HepG2 (cell line): ENCODE results near the gene RFX2. TPM values are rescaled to one million over a fixed set of nuclear protein-coding genes. Genes with fewer than 3 reads are reported as not detected.

Experiments
- FOXC1 ChIP-seq: sonication (generic); formaldehyde crosslinking; IDR thresholded peaks from 2 replicates; pipeline ENCODE4 v1.8.0; 2022; ENCODE audit warnings: mild to moderate bottlenecking, missing genetic modification reagents, borderline replicate concordance
- FOXJ3 ChIP-seq: sonication (generic); formaldehyde crosslinking; IDR thresholded peaks from 2 replicates; pipeline ENCODE4 v1.4.0; 2020; ENCODE audit warnings: missing genetic modification reagents, mild to moderate bottlenecking, borderline replicate concordance
- MED1 ChIP-seq: sonication (generic); formaldehyde crosslinking; IDR thresholded peaks from 2 replicates; pipeline ENCODE4 v1.4.0; 2020; ENCODE audit warnings: missing genetic modification reagents
- MEIS1 ChIP-seq: sonication (generic); formaldehyde crosslinking; IDR thresholded peaks from 2 replicates; pipeline ENCODE4 v1.9.0; 2021; ENCODE audit warnings: mild to moderate bottlenecking, missing genetic modification reagents, moderate library complexity, borderline replicate concordance
- MZF1 ChIP-seq: sonication (generic); formaldehyde crosslinking; IDR thresholded peaks from 2 replicates; pipeline ENCODE4 v1.8.1; 2023; ENCODE audit warnings: mild to moderate bottlenecking, missing genetic modification reagents, borderline replicate concordance
- NCOR1 ChIP-seq: fragments of 200-600 bp; sonication (generic); IDR thresholded peaks from 2 replicates; pipeline ENCODE4 v1.7.0; 2017; ENCODE audit warnings: antibody characterized with exemption, low read length, borderline replicate concordance
- NFYB ChIP-seq: sonication (generic); formaldehyde crosslinking; IDR thresholded peaks from 2 replicates; pipeline ENCODE4 v1.4.0; 2020; ENCODE audit warnings: missing genetic modification reagents
- PTBP1 ChIP-seq: fragments of 200-400 bp; formaldehyde crosslinking; IDR thresholded peaks from 2 replicates; pipeline ENCODE4 v1.6.1; 2018; ENCODE audit warnings: low read length, low read depth; ENCODE audit not compliant: poor library complexity, severe bottlenecking
- SIX1 ChIP-seq: sonication (generic); formaldehyde crosslinking; IDR thresholded peaks from 2 replicates; pipeline ENCODE4 v1.4.0; 2020; ENCODE audit warnings: missing genetic modification reagents, borderline replicate concordance
- TBX3 ChIP-seq: fragments of 450-650 bp; IDR thresholded peaks from 2 replicates; pipeline ENCODE4 v1.6.1; 2017; ENCODE audit warnings: antibody characterized with exemption, mild to moderate bottlenecking, inconsistent platforms, borderline replicate concordance
- ZC3H13 ChIP-seq: sonication (generic); formaldehyde crosslinking; IDR thresholded peaks from 2 replicates; pipeline ENCODE4 v1.8.1; 2023; ENCODE audit warnings: mild to moderate bottlenecking, missing genetic modification reagents, moderate library complexity
- ZFP36L2 ChIP-seq: sonication (generic); formaldehyde crosslinking; IDR thresholded peaks from 2 replicates; pipeline ENCODE4 v1.4.0; 2020; ENCODE audit warnings: missing genetic modification reagents
- ZMYM2 ChIP-seq: sonication (generic); formaldehyde crosslinking; IDR thresholded peaks from 2 replicates; pipeline ENCODE4 v1.8.0; 2022; ENCODE audit warnings: mild to moderate bottlenecking, missing genetic modification reagents
- ZNF124 ChIP-seq: sonication (generic); formaldehyde crosslinking; IDR thresholded peaks from 2 replicates; pipeline ENCODE4 v1.4.0; 2020; ENCODE audit warnings: missing genetic modification reagents
- ZNF451 ChIP-seq: sonication (generic); formaldehyde crosslinking; IDR thresholded peaks from 2 replicates; pipeline ENCODE4 v1.5.0; 2020; ENCODE audit warnings: mild to moderate bottlenecking, missing genetic modification reagents
- ZNF550 ChIP-seq: sonication (generic); formaldehyde crosslinking; IDR thresholded peaks from 2 replicates; pipeline ENCODE4 v1.4.0; 2020; ENCODE audit warnings: mild to moderate bottlenecking, missing genetic modification reagents, borderline replicate concordance
- ZNF644 ChIP-seq: IDR thresholded peaks from 2 replicates; pipeline ENCODE4 v1.6.1; 2016; ENCODE audit warnings: low read depth
- ZNF670 ChIP-seq: sonication (generic); formaldehyde crosslinking; IDR thresholded peaks from 2 replicates; pipeline ENCODE4 v1.8.0; 2022; ENCODE audit warnings: mild to moderate bottlenecking, missing genetic modification reagents, borderline replicate concordance
- ZNF674 ChIP-seq: sonication (generic); formaldehyde crosslinking; IDR thresholded peaks from 2 replicates; pipeline ENCODE4 v1.5.0; 2020; ENCODE audit warnings: low read depth, mild to moderate bottlenecking, missing genetic modification reagents
- ZNF775 ChIP-seq: sonication (generic); formaldehyde crosslinking; IDR thresholded peaks from 2 replicates; pipeline ENCODE4 v1.4.0; 2020; ENCODE audit warnings: missing genetic modification reagents, mild to moderate bottlenecking, moderate library complexity, borderline replicate concordance
- ZNF781 ChIP-seq: sonication (generic); formaldehyde crosslinking; IDR thresholded peaks from 2 replicates; pipeline ENCODE4 v1.5.1; 2020; ENCODE audit warnings: borderline replicate concordance, mild to moderate bottlenecking, missing genetic modification reagents; ENCODE audit errors: not compliant biosample characterization
- ZSCAN20 ChIP-seq: sonication (generic); formaldehyde crosslinking; IDR thresholded peaks from 2 replicates; pipeline ENCODE4 v1.4.0; 2020; ENCODE audit warnings: missing genetic modification reagents, mild to moderate bottlenecking, borderline replicate concordance
- ZSCAN30 ChIP-seq: sonication (generic); formaldehyde crosslinking; IDR thresholded peaks from 2 replicates; pipeline ENCODE4 v1.5.0; 2020; ENCODE audit warnings: mild to moderate bottlenecking, missing genetic modification reagents
- polyA plus RNA-seq, 8 experiments: library from polyadenylated mRNA; depleted of rRNA in 3 of 8; stranded (reverse) in 7 of 8; unstranded in 1 of 8; fragments of >200 nt; fragmentation: Illumina TruSeq in 4 of 8; extraction: Trizol in 4 of 8; gene quantifications; 2 replicates each; pipeline versions ENCODE4 v1.2.1 to v1.2.3, GENCODE V29; 2011 to 2016; ENCODE audit warnings: low read depth in 4 of 8, missing spikeins in 1 of 8, mixed read lengths in 1 of 8; ENCODE audit not compliant: insufficient read depth in 1 of 8
- total RNA-seq, 5 experiments: library from RNA; depleted of rRNA; stranded (reverse); fragments of >200 nt; fragmentation: Illumina TruSeq; extraction: Trizol; gene quantifications; 2 replicates each; pipeline ENCODE4 v1.2.3, GENCODE V29; 2016; ENCODE audit warnings: low read depth in 1 of 5
- TF ChIP-seq, protein P1 (sequence below): sonication (generic); formaldehyde crosslinking; IDR thresholded peaks from 2 replicates; pipeline ENCODE4 v1.5.0; 2020; ENCODE audit warnings: missing genetic modification reagents, mild to moderate bottlenecking, borderline replicate concordance
- TF ChIP-seq, protein P2 (sequence below): sonication (generic); formaldehyde crosslinking; IDR thresholded peaks from 2 replicates; pipeline ENCODE4 v1.5.1; 2020; ENCODE audit warnings: missing genetic modification reagents, mild to moderate bottlenecking, borderline replicate concordance
- TF ChIP-seq, protein P3 (sequence below): sonication (generic); formaldehyde crosslinking; IDR thresholded peaks from 2 replicates; pipeline ENCODE4 v1.5.1; 2020; ENCODE audit warnings: missing genetic modification reagents, mild to moderate bottlenecking, borderline replicate concordance

RFX2 gene
- total and polyA plus RNA-seq, 2 of the 13 experiments (the other 11 are each of a cell fraction or from before 2014, with no cell fraction given): 2.8 to 3.3 TPM

DNA sequence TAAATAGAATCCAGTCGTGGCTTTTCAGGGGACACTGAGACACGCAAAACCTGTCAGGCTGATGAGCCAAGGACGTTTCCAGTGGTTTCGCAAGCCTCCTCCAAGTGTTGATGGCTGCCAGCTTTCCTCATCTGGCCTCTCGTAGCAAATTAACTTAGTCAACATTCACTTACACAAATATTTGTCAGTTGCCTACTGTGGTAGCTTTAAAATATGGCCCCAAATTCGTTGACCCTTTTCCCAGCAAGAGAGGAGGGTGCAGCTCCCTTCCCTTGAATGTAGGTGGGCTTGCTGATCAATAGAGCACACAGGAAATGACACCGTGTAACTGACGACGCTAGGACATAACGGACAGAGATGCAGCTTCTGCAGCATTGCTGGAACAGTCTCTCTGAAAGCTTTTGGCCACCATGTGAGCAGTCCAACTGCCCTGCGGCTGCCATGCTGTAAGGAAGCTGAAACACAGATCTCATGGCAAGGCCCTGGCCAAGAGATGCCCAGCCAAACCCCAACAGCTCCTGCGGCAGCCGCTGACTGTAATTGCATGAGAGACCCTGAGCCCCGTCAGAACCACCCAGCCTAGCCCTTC is 126.8 kb downstream of the RFX2 start (continued):
- TF ChIP-seq NFYB (CRISPR knock-in tag): peak; percentile 27; the same call in 1 of the 2 replicates
- TF ChIP-seq ZSCAN20 (CRISPR knock-in tag): no peak
- TF ChIP-seq NCOR1: no peak
- no peak for TF ChIP-seq MZF1 (CRISPR knock-in tag)
- no peak for TF ChIP-seq ZNF550 (CRISPR knock-in tag)
- peak; percentile 36; the same call in 1 of the 2 replicates for TF ChIP-seq FOXC1 (CRISPR knock-in tag)
- TF ChIP-seq ZNF124: no peak
- TF ChIP-seq ZMYM2 (CRISPR knock-in tag): peak; percentile 29; the same call in 1 of the 2 replicates
- peak; percentile 74; the same call in 1 of the 2 replicates for TF ChIP-seq ZNF644
- peak; percentile 89; the same call in 1 of the 2 replicates for TF ChIP-seq MEIS1
- no peak for TF ChIP-seq ZSCAN30 (CRISPR knock-in tag)
- TF ChIP-seq FOXJ3 (CRISPR knock-in tag): no peak
- TF ChIP-seq, protein P1, sequence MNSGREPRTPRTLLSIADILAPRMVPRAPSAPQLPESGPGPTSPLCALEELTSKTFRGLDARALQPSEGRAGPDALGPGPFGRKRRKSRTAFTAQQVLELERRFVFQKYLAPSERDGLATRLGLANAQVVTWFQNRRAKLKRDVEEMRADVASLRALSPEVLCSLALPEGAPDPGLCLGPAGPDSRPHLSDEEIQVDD (CRISPR knock-in tag): no peak
- no peak for TF ChIP-seq ZNF775 (CRISPR knock-in tag)
- TF ChIP-seq SIX1 (CRISPR knock-in tag): no peak
- TF ChIP-seq MED1 (CRISPR knock-in tag): peak; percentile 47
- no peak for TF ChIP-seq PTBP1
- TF ChIP-seq TBX3: no peak
- TF ChIP-seq, protein P2, sequence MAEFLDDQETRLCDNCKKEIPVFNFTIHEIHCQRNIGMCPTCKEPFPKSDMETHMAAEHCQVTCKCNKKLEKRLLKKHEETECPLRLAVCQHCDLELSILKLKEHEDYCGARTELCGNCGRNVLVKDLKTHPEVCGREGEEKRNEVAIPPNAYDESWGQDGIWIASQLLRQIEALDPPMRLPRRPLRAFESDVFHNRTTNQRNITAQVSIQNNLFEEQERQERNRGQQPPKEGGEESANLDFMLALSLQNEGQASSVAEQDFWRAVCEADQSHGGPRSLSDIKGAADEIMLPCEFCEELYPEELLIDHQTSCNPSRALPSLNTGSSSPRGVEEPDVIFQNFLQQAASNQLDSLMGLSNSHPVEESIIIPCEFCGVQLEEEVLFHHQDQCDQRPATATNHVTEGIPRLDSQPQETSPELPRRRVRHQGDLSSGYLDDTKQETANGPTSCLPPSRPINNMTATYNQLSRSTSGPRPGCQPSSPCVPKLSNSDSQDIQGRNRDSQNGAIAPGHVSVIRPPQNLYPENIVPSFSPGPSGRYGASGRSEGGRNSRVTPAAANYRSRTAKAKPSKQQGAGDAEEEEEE: no peak
- TF ChIP-seq ZFP36L2: no peak
- no peak for TF ChIP-seq ZNF670 (CRISPR knock-in tag)
- no peak for TF ChIP-seq ZNF674 (CRISPR knock-in tag)
- TF ChIP-seq ZNF451: no peak
- TF ChIP-seq ZNF781 (CRISPR knock-in tag): no peak
- TF ChIP-seq, protein P3, sequence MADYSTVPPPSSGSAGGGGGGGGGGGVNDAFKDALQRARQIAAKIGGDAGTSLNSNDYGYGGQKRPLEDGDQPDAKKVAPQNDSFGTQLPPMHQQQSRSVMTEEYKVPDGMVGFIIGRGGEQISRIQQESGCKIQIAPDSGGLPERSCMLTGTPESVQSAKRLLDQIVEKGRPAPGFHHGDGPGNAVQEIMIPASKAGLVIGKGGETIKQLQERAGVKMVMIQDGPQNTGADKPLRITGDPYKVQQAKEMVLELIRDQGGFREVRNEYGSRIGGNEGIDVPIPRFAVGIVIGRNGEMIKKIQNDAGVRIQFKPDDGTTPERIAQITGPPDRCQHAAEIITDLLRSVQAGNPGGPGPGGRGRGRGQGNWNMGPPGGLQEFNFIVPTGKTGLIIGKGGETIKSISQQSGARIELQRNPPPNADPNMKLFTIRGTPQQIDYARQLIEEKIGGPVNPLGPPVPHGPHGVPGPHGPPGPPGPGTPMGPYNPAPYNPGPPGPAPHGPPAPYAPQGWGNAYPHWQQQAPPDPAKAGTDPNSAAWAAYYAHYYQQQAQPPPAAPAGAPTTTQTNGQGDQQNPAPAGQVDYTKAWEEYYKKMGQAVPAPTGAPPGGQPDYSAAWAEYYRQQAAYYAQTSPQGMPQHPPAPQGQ (CRISPR knock-in tag): no peak
- TF ChIP-seq ZC3H13 (CRISPR knock-in tag): 0 out of 2 replicates have a peak, but pooled peaks have one; percentile 30
